Stimulated activated CD4-positive, alpha-beta T cell treated with anti-CD3 and anti-CD28 coated beads, Interleukin-2, amount 100 ng/mL, for 4 hours (primary cell): ENCODE measurements around the gene PCDHGA11.
"Not testable (repeated sequence)": the region's sequence is repeated elsewhere in the genome, so short reads cannot be mapped to it uniquely, and the experiment has no call there.

Experiments
- DNase-seq: peaks from one replicate; pipeline ENCODE4 v3.0.0-alpha.2; 2020; ENCODE audit warnings: low read depth

Gene PCDHGA11

DNA sequence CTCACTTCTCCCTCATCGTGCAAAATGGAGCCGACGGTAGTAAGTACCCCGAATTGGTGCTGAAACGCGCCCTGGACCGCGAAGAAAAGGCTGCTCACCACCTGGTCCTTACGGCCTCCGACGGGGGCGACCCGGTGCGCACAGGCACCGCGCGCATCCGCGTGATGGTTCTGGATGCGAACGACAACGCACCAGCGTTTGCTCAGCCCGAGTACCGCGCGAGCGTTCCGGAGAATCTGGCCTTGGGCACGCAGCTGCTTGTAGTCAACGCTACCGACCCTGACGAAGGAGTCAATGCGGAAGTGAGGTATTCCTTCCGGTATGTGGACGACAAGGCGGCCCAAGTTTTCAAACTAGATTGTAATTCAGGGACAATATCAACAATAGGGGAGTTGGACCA is 10.4 kb downstream of the PCDHGA11 start:
- DNase-seq, result no peak

DNA sequence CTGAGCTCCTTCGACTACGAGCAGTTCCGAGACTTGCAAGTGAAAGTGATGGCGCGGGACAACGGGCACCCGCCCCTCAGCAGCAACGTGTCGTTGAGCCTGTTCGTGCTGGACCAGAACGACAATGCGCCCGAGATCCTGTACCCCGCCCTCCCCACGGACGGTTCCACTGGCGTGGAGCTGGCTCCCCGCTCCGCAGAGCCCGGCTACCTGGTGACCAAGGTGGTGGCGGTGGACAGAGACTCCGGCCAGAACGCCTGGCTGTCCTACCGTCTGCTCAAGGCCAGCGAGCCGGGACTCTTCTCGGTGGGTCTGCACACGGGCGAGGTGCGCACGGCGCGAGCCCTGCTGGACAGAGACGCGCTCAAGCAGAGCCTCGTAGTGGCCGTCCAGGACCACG is 11.5 kb downstream of the PCDHGA11 start:
- DNase-seq, result not testable (repeated sequence)

DNA sequence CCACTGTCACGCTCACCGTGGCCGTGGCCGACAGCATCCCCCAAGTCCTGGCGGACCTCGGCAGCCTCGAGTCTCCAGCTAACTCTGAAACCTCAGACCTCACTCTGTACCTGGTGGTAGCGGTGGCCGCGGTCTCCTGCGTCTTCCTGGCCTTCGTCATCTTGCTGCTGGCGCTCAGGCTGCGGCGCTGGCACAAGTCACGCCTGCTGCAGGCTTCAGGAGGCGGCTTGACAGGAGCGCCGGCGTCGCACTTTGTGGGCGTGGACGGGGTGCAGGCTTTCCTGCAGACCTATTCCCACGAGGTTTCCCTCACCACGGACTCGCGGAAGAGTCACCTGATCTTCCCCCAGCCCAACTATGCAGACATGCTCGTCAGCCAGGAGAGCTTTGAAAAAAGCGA is 11.9 kb downstream of the PCDHGA11 start:
- not testable (repeated sequence) for DNase-seq

DNA sequence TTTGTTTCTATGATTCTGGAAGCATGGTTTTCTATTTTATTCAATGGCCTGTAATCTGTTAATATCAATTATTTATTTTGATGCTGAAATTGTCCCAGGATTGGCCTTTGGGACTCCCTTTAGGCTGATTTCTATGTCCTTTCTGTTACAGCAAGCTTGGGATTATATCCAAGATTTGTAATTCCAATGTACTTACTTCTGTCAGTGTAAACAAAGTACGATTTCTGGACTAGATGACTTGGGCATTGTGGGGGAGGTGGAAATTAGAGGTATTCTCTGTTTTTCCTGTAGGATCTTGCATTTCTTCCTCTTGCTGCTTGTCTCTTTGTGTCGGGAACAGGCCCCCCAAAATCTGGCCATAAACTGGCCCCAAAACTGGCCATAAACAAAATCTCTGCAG is 13.2 kb downstream of the PCDHGA11 start:
- DNase-seq, result no peak

DNA sequence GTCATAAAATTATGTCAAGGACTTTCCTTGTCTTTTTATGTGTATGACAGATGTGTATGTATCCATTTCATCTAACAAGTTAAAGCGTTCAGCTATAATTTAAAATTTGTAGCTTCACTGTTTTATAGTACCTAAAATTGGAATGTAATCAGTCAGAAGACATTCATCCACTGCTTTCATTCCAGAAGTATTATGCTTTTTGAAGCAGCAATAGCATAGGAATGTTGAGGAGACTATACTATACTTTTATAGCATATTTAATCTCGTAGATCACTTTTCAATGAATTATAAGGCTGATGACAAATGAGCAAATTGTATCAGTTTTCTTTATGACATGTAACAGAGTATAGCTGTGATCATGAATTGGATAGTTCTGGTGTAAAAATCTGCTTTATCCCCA is 16.4 kb downstream of the PCDHGA11 start:
- no peak for DNase-seq

DNA sequence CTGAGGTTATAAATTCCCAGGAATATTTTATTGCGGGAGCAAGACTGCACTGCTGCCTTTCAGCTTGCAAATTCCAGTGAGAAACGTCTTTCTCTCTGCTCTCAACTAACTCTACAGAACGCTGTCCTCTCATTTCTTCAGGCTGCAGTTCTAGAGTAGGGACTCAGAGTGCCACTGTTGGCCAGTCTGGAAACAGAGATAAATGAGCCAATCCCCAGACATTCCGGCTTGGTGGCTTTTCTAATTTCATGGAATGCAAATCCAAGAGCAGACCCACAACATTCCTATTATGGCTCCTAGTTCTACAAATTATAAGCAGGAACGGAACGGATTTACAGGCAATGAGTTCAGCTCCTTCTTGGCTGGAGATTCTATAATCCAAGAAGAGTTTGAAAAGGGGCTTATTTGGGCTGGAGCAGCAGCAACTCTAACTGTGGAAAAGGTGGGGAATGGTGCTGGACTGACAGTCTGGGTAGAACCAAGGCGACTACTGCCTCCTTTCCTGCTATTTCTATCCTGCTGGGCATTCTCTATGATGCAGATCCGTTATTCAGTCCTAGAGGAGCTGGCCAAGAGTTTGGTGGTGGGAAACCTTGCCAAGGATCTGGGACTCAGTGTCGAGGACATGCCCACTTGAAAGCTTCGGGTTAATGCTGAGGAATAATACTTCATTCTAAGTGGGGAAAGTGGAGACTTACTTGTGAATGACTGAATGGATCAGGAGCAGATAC is 18.7 kb downstream of the PCDHGA11 start:
- DNase-seq, result no peak

DNA sequence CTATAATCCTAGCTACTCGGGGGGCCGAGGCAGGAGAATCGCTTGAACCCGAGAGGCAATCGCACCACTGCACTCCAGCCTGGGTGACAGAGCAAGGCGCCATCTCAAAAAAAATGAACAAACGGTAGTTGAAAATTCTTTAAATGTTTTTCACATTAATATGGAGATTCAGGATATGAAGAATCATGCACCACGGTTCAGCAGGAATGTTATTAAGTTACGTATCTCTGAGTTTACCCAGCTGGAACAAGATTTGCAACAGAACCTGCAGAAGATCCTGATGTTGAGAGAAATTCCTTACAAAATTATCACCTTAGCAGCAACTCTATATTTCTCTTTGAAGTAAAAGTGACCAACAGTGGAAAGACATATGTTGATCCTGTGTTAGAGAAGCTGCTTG is 19.5 kb downstream of the PCDHGA11 start:
- DNase-seq, result no peak

DNA sequence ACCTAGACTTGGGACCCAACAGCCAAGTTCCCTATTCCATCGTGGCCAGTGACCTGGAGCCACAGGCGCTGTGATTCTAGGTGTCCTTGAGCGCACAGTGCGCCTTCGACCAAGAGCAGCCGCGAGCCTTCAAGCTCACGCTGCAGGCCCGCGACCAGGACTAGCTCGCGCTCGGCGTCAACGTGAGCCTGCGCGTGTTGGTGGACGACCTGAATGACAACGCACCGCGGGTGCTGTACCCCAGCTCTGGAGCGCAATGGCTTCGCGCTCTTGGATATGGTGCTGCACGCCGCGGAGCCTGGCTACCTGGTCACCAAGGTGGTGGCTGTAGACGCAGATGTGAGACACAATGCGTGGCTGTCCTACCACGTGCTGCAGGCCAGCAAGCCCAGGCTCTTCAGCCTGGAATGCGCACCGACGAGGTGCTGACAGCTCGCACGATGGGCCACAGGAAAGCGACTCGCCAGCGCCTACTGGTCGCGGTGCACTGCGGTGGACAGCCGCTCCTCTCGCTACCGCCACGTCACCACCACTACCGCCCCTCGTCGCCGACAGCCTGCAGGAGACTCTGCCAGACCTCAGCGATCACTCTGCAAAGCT is 20.8 kb downstream of the PCDHGA11 start:
- no peak for DNase-seq

DNA sequence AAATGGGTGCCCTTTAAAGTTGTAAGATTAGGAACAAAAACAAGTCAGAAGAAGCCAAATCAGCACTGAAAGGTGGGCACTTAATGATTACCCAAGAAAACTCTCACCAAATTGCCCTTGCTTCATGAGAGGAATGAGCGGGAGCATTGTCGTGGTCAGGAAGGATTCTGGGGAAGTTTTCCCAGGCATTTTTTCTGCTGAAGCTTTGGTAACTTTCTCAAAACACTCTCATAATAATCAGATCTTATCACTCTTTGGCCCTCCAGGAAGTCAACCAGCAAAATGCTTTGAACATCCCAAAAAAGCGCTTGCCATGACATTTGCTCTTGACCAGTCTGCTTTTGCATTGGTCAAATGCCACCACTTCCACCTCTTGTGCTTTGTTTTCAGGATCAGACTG is 44.5 kb downstream of the PCDHGA11 start:
- DNase-seq, result no peak
